A549 (cell line): Measurements from ENCODE around the gene PCED1B.

Experiments
- CHD2 ChIP-seq: fragments of 150-350 bp; IDR thresholded peaks from 2 replicates; pipeline ENCODE4 v1.6.1; 2014; ENCODE audit warnings: low read length; ENCODE audit not compliant: partially characterized antibody
- ESRRA ChIP-seq: fragments of 150-350 bp; IDR thresholded peaks from 2 replicates; pipeline ENCODE4 v1.6.1; 2014; ENCODE audit warnings: mild to moderate bottlenecking, low read length, borderline replicate concordance
- HDAC2 ChIP-seq: fragments of 200-600 bp; sonication (generic); IDR thresholded peaks from 2 replicates; pipeline ENCODE4 v1.6.1; 2016
- JUN ChIP-seq, 2 experiments: fragments of >200 bp; sonication (Bioruptor Twin); formaldehyde crosslinking; IDR thresholded peaks; 2 replicates in 1 of 2; 3 replicates in 1 of 2; pipeline ENCODE4 v1.6.1; 2016 to 2017
- NFE2L2 ChIP-seq: fragments of 150-350 bp; conservative IDR thresholded peaks from 2 replicates; pipeline ENCODE4 v1.6.1; 2014; ENCODE audit warnings: low read length
- POLR2A ChIP-seq: IDR thresholded peaks from 2 replicates; pipeline ENCODE4 v1.6.1; 2012; ENCODE audit warnings: mild to moderate bottlenecking, low read length
- RAD21 ChIP-seq, 2 experiments: fragments of >200 bp in 1 of 2; sonication (Bioruptor Twin) in 1 of 2; formaldehyde crosslinking in 1 of 2; IDR thresholded peaks in 1 of 2; conservative IDR thresholded peaks in 1 of 2; 2 replicates in 1 of 2; 3 replicates in 1 of 2; pipeline ENCODE4 v1.6.1; 2012 to 2018; ENCODE audit warnings: inconsistent platforms in 1 of 2
- RFX5 ChIP-seq: fragments of 450-650 bp; IDR thresholded peaks from 2 replicates; pipeline ENCODE4 v1.7.1; 2014; ENCODE audit warnings: antibody characterized with exemption, mild to moderate bottlenecking, moderate library complexity
- SMC3 ChIP-seq: fragments of >200 bp; sonication (Bioruptor Twin); formaldehyde crosslinking; IDR thresholded peaks from 3 replicates; pipeline ENCODE4 v1.6.1; 2018; ENCODE audit warnings: inconsistent platforms
- ZSCAN20 ChIP-seq: fragments of 250-450 bp; sonication (Bioruptor Pico); IDR thresholded peaks from 2 replicates; pipeline ENCODE4 v1.8.0; 2022; ENCODE audit warnings: mild to moderate bottlenecking, moderate library complexity
- TF ChIP-seq, protein P1 (sequence below): fragments of 200-600 bp; sonication (generic); IDR thresholded peaks from 2 replicates; pipeline ENCODE4 v1.6.1; 2016; ENCODE audit warnings: antibody characterized with exemption, mild to moderate bottlenecking, moderate library complexity
- TF ChIP-seq, protein P2 (sequence below): IDR thresholded peaks from 2 replicates; pipeline ENCODE4 v1.6.1; 2012; ENCODE audit warnings: low read depth, borderline replicate concordance
- TF ChIP-seq, protein P3 (sequence below): fragments of >200 bp; sonication (Bioruptor Twin); formaldehyde crosslinking; IDR thresholded peaks from 3 replicates; pipeline ENCODE4 v1.5.1; 2016

DNA sequence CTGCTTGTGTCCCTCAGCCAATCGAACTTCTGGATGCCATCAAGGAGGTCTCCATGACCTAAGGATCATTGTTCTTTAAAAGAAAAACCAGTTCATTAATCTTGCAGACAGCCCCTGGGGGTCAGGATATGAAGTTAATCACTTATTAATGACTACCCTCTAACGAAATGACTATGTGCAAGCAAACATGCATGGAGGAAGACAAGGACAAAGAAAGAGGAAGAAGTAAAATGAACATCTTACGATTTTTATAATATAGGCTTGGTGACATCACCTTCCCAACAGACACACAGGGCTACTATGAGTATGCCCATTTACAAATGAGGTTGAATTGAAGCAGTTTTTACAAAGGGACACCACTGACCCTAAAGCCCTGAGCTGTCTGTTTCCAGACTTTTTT, 111.5 kb downstream of the PCED1B start:
- TF ChIP-seq NFE2L2 (no peak), HDAC2 (no peak), RFX5 (no peak), POLR2A (no peak), CHD2 (no peak), ZSCAN20 (CRISPR knock-in tag) (no peak), SMC3 (no peak), RAD21 (conservative IDR thresholded peaks at IDR 0.05 in 1 of 2, IDR thresholded peaks at IDR 0.05 in 1 of 2) (no peak), ESRRA (no peak), JUN (IDR thresholded peaks at IDR 0.05) (no peak)
- TF ChIP-seq, protein P1, sequence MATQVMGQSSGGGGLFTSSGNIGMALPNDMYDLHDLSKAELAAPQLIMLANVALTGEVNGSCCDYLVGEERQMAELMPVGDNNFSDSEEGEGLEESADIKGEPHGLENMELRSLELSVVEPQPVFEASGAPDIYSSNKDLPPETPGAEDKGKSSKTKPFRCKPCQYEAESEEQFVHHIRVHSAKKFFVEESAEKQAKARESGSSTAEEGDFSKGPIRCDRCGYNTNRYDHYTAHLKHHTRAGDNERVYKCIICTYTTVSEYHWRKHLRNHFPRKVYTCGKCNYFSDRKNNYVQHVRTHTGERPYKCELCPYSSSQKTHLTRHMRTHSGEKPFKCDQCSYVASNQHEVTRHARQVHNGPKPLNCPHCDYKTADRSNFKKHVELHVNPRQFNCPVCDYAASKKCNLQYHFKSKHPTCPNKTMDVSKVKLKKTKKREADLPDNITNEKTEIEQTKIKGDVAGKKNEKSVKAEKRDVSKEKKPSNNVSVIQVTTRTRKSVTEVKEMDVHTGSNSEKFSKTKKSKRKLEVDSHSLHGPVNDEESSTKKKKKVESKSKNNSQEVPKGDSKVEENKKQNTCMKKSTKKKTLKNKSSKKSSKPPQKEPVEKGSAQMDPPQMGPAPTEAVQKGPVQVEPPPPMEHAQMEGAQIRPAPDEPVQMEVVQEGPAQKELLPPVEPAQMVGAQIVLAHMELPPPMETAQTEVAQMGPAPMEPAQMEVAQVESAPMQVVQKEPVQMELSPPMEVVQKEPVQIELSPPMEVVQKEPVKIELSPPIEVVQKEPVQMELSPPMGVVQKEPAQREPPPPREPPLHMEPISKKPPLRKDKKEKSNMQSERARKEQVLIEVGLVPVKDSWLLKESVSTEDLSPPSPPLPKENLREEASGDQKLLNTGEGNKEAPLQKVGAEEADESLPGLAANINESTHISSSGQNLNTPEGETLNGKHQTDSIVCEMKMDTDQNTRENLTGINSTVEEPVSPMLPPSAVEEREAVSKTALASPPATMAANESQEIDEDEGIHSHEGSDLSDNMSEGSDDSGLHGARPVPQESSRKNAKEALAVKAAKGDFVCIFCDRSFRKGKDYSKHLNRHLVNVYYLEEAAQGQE: no peak
- TF ChIP-seq, protein P2, sequence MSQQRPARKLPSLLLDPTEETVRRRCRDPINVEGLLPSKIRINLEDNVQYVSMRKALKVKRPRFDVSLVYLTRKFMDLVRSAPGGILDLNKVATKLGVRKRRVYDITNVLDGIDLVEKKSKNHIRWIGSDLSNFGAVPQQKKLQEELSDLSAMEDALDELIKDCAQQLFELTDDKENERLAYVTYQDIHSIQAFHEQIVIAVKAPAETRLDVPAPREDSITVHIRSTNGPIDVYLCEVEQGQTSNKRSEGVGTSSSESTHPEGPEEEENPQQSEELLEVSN: no peak
- TF ChIP-seq, protein P3, sequence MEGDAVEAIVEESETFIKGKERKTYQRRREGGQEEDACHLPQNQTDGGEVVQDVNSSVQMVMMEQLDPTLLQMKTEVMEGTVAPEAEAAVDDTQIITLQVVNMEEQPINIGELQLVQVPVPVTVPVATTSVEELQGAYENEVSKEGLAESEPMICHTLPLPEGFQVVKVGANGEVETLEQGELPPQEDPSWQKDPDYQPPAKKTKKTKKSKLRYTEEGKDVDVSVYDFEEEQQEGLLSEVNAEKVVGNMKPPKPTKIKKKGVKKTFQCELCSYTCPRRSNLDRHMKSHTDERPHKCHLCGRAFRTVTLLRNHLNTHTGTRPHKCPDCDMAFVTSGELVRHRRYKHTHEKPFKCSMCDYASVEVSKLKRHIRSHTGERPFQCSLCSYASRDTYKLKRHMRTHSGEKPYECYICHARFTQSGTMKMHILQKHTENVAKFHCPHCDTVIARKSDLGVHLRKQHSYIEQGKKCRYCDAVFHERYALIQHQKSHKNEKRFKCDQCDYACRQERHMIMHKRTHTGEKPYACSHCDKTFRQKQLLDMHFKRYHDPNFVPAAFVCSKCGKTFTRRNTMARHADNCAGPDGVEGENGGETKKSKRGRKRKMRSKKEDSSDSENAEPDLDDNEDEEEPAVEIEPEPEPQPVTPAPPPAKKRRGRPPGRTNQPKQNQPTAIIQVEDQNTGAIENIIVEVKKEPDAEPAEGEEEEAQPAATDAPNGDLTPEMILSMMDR: no peak
